ENCODE results near the gene AGXT.

Gene AGXT

GRCh38 chr2:240922245-240922981, 53.8 kb downstream of the AGXT start:
- TF ChIP-seq, protein P1, sequence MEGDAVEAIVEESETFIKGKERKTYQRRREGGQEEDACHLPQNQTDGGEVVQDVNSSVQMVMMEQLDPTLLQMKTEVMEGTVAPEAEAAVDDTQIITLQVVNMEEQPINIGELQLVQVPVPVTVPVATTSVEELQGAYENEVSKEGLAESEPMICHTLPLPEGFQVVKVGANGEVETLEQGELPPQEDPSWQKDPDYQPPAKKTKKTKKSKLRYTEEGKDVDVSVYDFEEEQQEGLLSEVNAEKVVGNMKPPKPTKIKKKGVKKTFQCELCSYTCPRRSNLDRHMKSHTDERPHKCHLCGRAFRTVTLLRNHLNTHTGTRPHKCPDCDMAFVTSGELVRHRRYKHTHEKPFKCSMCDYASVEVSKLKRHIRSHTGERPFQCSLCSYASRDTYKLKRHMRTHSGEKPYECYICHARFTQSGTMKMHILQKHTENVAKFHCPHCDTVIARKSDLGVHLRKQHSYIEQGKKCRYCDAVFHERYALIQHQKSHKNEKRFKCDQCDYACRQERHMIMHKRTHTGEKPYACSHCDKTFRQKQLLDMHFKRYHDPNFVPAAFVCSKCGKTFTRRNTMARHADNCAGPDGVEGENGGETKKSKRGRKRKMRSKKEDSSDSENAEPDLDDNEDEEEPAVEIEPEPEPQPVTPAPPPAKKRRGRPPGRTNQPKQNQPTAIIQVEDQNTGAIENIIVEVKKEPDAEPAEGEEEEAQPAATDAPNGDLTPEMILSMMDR (IDR thresholded peaks at IDR 0.05; ENCODE audit: insufficient read depth, low read length) = no peak
- TF ChIP-seq SPI1 (IDR thresholded peaks at IDR 0.05; ENCODE audit: borderline replicate concordance, low read depth) (no peak), POLR2AphosphoS5 (IDR thresholded peaks at IDR 0.05; ENCODE audit: low read depth) (no peak), REST (IDR thresholded peaks at IDR 0.05; ENCODE audit: insufficient replicate concordance, low read depth) (no peak), GABPA (IDR thresholded peaks at IDR 0.05; ENCODE audit: low read depth) (no peak)
- peaks cover 2% of the 10 kb centered on the region for H3K27me3 ChIP-seq (ENCODE audit: insufficient read depth, poor library complexity, severe bottlenecking)
- no peak for DNase-seq (ENCODE audit: low read depth in 1 of 2, low spot score in 1 of 2)
- no peak overlapping the region for H3K27ac ChIP-seq (replicated peaks)
- no peak overlapping the region for H3K4me3 ChIP-seq (replicated peaks; ENCODE audit: insufficient read depth, low read length)

DNA sequence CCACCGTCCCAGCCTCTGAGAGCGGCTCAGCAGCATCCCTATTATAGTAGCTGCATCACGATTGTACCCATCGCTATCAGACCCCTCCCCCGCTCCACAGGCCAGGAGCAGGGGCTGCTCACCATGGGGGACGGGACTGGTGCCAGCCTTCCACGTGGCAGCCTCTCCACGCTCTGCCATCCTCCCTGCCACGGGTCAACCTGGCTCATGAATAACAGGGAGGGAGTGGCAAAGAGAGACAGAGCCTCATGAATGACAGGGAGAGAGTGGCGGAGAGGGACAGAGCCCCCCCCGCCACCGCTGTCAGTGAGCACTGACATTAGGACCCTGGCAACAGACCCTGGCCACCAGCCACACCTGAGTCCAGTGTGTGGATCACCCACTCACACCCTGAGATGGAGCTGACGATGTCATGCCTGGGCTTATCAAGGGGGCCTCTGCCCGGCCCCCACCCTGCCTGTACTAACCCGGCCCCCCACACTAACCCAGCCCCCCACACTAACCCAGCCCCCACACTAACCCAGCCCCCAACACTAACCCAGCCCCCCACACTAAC, 54.4 kb downstream of the AGXT start:
- TF ChIP-seq, protein P1 (IDR thresholded peaks at IDR 0.05; ENCODE audit: insufficient read depth, low read length) = no peak
- TF ChIP-seq GABPA (IDR thresholded peaks at IDR 0.05; ENCODE audit: low read depth) (no peak), REST (IDR thresholded peaks at IDR 0.05; ENCODE audit: insufficient replicate concordance, low read depth) (no peak), POLR2AphosphoS5 (IDR thresholded peaks at IDR 0.05; ENCODE audit: low read depth) (no peak), SPI1 (IDR thresholded peaks at IDR 0.05; ENCODE audit: borderline replicate concordance, low read depth) (no peak)
- no peak for DNase-seq (ENCODE audit: low read depth in 1 of 2, low spot score in 1 of 2)

GRCh38 chr2:240925191-240925567, 56.6 kb downstream of the AGXT start:
- TF ChIP-seq, protein P1 (IDR thresholded peaks at IDR 0.05; ENCODE audit: insufficient read depth, low read length) = no peak
- TF ChIP-seq REST (IDR thresholded peaks at IDR 0.05; ENCODE audit: insufficient replicate concordance, low read depth) (no peak), SPI1 (IDR thresholded peaks at IDR 0.05; ENCODE audit: borderline replicate concordance, low read depth) (no peak), GABPA (IDR thresholded peaks at IDR 0.05; ENCODE audit: low read depth) (no peak), POLR2AphosphoS5 (IDR thresholded peaks at IDR 0.05; ENCODE audit: low read depth) (no peak)
- no peak for DNase-seq (ENCODE audit: low read depth in 1 of 2, low spot score in 1 of 2)
- H3K4me3 ChIP-seq (replicated peaks; ENCODE audit: insufficient read depth, low read length) = no peak overlapping the region
- no peak overlapping the region for H3K27ac ChIP-seq (replicated peaks)
- peaks cover 4% of the 10 kb centered on the region for H3K27me3 ChIP-seq (ENCODE audit: insufficient read depth, poor library complexity, severe bottlenecking)

More for the DNA sequence above, 54.4 kb downstream of the AGXT start:
- Histone ChIP-seq H3K27ac (replicated peaks) (no peak overlapping the region), H3K27me3 (ENCODE audit: insufficient read depth, poor library complexity, severe bottlenecking) (peaks cover 4% of the 10 kb centered on the region), H3K4me3 (replicated peaks; ENCODE audit: insufficient read depth, low read length) (no peak overlapping the region)
